Natural killer cell (primary cell): ENCODE data around the gene CHEK1. TPM values are rescaled to one million over a fixed set of nuclear protein-coding genes. Genes with fewer than 3 reads are reported as not detected.

Source experiments
- ATAC-seq, 3 donors: fragments of 150-1000 bp in 2 of 3; fragments of 200-7000 bp in 1 of 3; cut with Tn5 transposase; 1 replicate in 1 of 3; 2 replicates in 2 of 3; pipeline ENCODE4 v1.10.0; 2021; ENCODE audit warnings: mild to moderate bottlenecking in 2 of 3, moderate library complexity in 2 of 3
- DNase-seq, 2 donors: peaks; one replicate each; pipeline versions ENCODE4 v3.0.0 to v3.0.0-alpha.2; 2013 to 2021; ENCODE audit warnings: mixed read lengths in 1 of 2
- H3K27ac ChIP-seq: one replicate; pipeline ENCODE4 v1.5.1; 2013; ENCODE audit warnings: mild to moderate bottlenecking, low read length
- H3K27me3 ChIP-seq: one replicate; pipeline ENCODE4 v1.6.1; 2013; ENCODE audit warnings: low read length; ENCODE audit not compliant: control insufficient read depth, insufficient read depth
- H3K36me3 ChIP-seq: one replicate; pipeline ENCODE4 v1.6.1; 2013; ENCODE audit warnings: low read length; ENCODE audit not compliant: control insufficient read depth, insufficient read depth
- H3K4me1 ChIP-seq: one replicate; pipeline ENCODE4 v1.6.1; 2013; ENCODE audit warnings: low read length; ENCODE audit not compliant: control insufficient read depth, insufficient read depth
- H3K4me3 ChIP-seq: one replicate; pipeline ENCODE4 v1.5.1; 2013; ENCODE audit warnings: low read length
- H3K9me3 ChIP-seq: one replicate; pipeline ENCODE4 v1.6.1; 2013; ENCODE audit warnings: low read length; ENCODE audit not compliant: control insufficient read depth, insufficient read depth
- H3K27ac Mint-ChIP-seq, 2 donors: one replicate each; pipeline ENCODE4 v1.8.0; 2022; ENCODE audit warnings: mild to moderate bottlenecking in 2 of 2, mixed read lengths in 2 of 2, moderate library complexity in 1 of 2
- H3K27me3 Mint-ChIP-seq, 2 donors: one replicate each; pipeline ENCODE4 v1.8.0; 2022; ENCODE audit warnings: low read depth in 2 of 2, mixed read lengths in 2 of 2
- H3K36me3 Mint-ChIP-seq: one replicate; pipeline ENCODE4 v1.8.0; 2022; ENCODE audit warnings: mixed read lengths
- H3K4me1 Mint-ChIP-seq, 2 donors: one replicate each; pipeline ENCODE4 v1.8.0; 2022; ENCODE audit warnings: mixed read lengths in 2 of 2
- H3K4me3 Mint-ChIP-seq: one replicate; pipeline ENCODE4 v1.8.0; 2022; ENCODE audit warnings: mild to moderate bottlenecking, moderate library complexity, mixed read lengths
- H3K9me3 Mint-ChIP-seq, 2 donors: one replicate each; pipeline ENCODE4 v1.8.0; 2022; ENCODE audit warnings: mixed read lengths in 2 of 2
- CTCF ChIP-seq: fragments of 200-600 bp; IDR thresholded peaks from one replicate; pipeline ENCODE4 v1.8.0; 2022; ENCODE audit warnings: antibody characterized with exemption
- WGBS: methylation state at CpG from one replicate; pipeline ENCODE4 v1.1.7; 2013; ENCODE audit warnings: missing lambda C conversion rate; ENCODE audit not compliant: insufficient coverage; 5-methylcytosine and 5-hydroxymethylcytosine counted together
- intact Hi-C: fragments of 100-400 bp; cut with micrococcal nuclease; formaldehyde crosslinking; loops from one replicate; pipeline ENCODE4 v1.14.2; 2022
- total RNA-seq, 4 donors: library from RNA; stranded (reverse); fragments of 120-200 nt in 1 of 4; gene quantifications; one replicate each; pipeline versions ENCODE4 v1.2.3 to v1.2.4, GENCODE V29; 2013 to 2022

The CHEK1 gene
- total RNA-seq, 3 donors from 2014 or later (not counting 1 experiment from before 2014, with no cell fraction given), result 8.9 to 11.4 (median 10.1) TPM

DNA sequence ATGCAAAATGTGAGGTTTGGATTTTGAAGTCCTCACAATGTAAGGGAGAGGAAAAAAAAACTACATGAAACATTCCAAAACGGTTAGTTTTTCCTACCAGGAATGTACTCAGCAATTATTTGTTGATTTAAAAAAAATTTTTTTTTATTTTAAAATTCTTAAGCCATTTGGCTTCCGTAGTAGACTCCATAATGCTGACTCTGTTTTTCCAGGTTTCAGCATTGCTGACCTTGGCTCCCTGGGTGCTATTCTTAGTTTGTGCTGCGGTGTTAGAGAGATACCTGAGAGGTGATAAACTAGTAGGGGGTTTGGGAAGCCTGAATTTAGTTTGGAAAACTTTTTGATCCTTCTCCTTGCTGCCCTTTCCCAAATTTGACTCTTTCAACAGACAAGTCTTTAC lies 21.8 kb upstream of the CHEK1 start:
- Mint-ChIP-seq H3K27ac (no peak overlapping the region), H3K9me3 (no peaks in the 10 kb centered on the region), H3K27me3 (no peaks in the 10 kb centered on the region), H3K4me3 (no peak overlapping the region), H3K36me3 (peaks cover 33% of the 10 kb centered on the region), H3K4me1 (no peaks in the 10 kb centered on the region)
- Histone ChIP-seq H3K4me3 (no peak overlapping the region), H3K27ac (no peak overlapping the region), H3K9me3 (no peaks in the 10 kb centered on the region), H3K36me3 (peaks cover 82% of the 10 kb centered on the region), H3K4me1 (no peaks in the 10 kb centered on the region), H3K27me3 (no peaks in the 10 kb centered on the region)
- intact Hi-C loops, result no loop called here
- DNase-seq, result no peak
- ATAC-seq, result no peak
- WGBS, result 100% methylated on average over 1 of the region's 3 CpGs
- TF ChIP-seq CTCF, result no peak

DNA sequence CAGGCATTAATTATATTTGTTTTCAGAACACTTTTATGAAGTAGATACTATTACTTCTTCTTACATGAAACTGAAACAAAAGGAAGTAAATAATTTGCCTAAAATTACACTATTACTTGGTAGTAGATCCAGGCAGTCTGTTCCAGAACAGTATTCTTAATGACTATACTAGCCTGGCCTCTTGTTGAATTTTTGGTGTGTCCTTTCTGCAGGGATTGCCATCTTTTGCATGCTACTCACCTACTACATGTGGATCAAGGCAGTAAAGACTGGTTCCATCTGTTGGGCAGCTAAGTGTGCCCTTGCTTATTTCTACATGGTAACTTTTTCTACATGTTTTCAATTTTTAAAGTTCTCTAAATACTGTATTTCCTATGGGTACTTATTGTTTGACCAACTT lies 19.5 kb upstream of the CHEK1 start:
- ATAC-seq (no peak), DNase-seq (no peak)
- no peak overlapping the region for H3K27ac Mint-ChIP-seq
- peaks cover 90% of the 10 kb centered on the region for H3K36me3 ChIP-seq
- no peaks in the 10 kb centered on the region for H3K9me3 Mint-ChIP-seq
- H3K4me1 ChIP-seq, result no peaks in the 10 kb centered on the region
- H3K27me3 ChIP-seq, result no peaks in the 10 kb centered on the region
- intact Hi-C loops, result no loop called here
- H3K9me3 ChIP-seq, result no peaks in the 10 kb centered on the region
- H3K36me3 Mint-ChIP-seq, result peaks cover 48% of the 10 kb centered on the region
- H3K27me3 Mint-ChIP-seq, result no peaks in the 10 kb centered on the region
- no peak overlapping the region for H3K4me3 Mint-ChIP-seq
- H3K4me1 Mint-ChIP-seq, result no peaks in the 10 kb centered on the region
- no peak overlapping the region for H3K4me3 ChIP-seq
- H3K27ac ChIP-seq, result no peak overlapping the region
- no peak for TF ChIP-seq CTCF

GRCh38 chr11:125609545-125609944 lies 15.4 kb upstream of the CHEK1 start:
- peak overlapping the region; percentile 4 to 21 for H3K27ac Mint-ChIP-seq
- H3K4me3 Mint-ChIP-seq, result no peak overlapping the region
- intact Hi-C loops, result no loop called here

More at GRCh38 chr11:125609545-125609944, 15.4 kb upstream of the CHEK1 start:
- TF ChIP-seq CTCF, result no peak
- H3K27me3 Mint-ChIP-seq, result no peaks in the 10 kb centered on the region
- no peak overlapping the region for H3K27ac ChIP-seq
- peaks cover 0 to 6% of the 10 kb centered on the region in 2 donors for H3K4me1 Mint-ChIP-seq
- no peak overlapping the region for H3K4me3 ChIP-seq
- no peaks in the 10 kb centered on the region for H3K9me3 ChIP-seq
- 90% methylated on average over 4 of the region's 7 CpGs for WGBS
- no peaks in the 10 kb centered on the region for H3K27me3 ChIP-seq
- H3K36me3 ChIP-seq, result peaks cover 91% of the 10 kb centered on the region
- peaks cover 58% of the 10 kb centered on the region for H3K36me3 Mint-ChIP-seq
- H3K9me3 Mint-ChIP-seq, result no peaks in the 10 kb centered on the region
- H3K4me1 ChIP-seq, result no peaks in the 10 kb centered on the region
- ATAC-seq (no peak), DNase-seq (no peak)
